Measurements from ENCODE around the gene SPIRE1. TPM values are rescaled to one million over a fixed set of nuclear protein-coding genes. Genes with fewer than 3 reads are reported as not detected.
A peak's percentile ranks its signal among the peaks of the same experiment; 100 is the strongest.

The SPIRE1 gene
- total and polyA plus RNA-seq, 8 donors = 3.1 to 24.4 (median 8.4) TPM

GRCh38 chr18:12445554-12445953 is 212.4 kb downstream of the SPIRE1 start:
- no peak overlapping the region for H3K4me3 ChIP-seq
- WGBS, 5 donors = 82 to 96% (median 95%) methylated on average over 4 of the region's 4 CpGs
- peaks cover 3 to 17% (median 12%) of the 10 kb centered on the region in 4 donors for H3K9me3 ChIP-seq
- intact Hi-C loops (cut with DNase I; ENCODE audit: low total_unique reads) = no loop called here
- no peaks in the 10 kb centered on the region for H3K27me3 ChIP-seq
- peaks cover 4 to 67% (median 40%) of the 10 kb centered on the region in 4 donors for H3K36me3 ChIP-seq
- no peak for TF ChIP-seq EP300 (IDR thresholded peaks at IDR 0.05)
- no peak for TF ChIP-seq POLR2AphosphoS5 (IDR thresholded peaks at IDR 0.05)
- TF ChIP-seq POLR2A (IDR thresholded peaks at IDR 0.05) = no peak
- TF ChIP-seq CTCF (IDR thresholded peaks at IDR 0.05) = no peak
- H3K27ac ChIP-seq = no peak overlapping the region
- DNase-seq = no peak
- H3K4me1 ChIP-seq = no peaks in the 10 kb centered on the region

GRCh38 chr18:12443551-12443950 is 214.4 kb downstream of the SPIRE1 start:
- intact Hi-C loops (cut with DNase I; ENCODE audit: low total_unique reads) = no loop called here
- DNase-seq = no peak
- no peak overlapping the region for H3K4me3 ChIP-seq
- no peaks in the 10 kb centered on the region for H3K4me1 ChIP-seq
- peaks cover 3 to 17% (median 12%) of the 10 kb centered on the region in 4 donors for H3K9me3 ChIP-seq
- no peaks in the 10 kb centered on the region for H3K27me3 ChIP-seq
- peaks cover 0 to 55% (median 21%) of the 10 kb centered on the region in 4 donors for H3K36me3 ChIP-seq
- no peak for TF ChIP-seq POLR2A (IDR thresholded peaks at IDR 0.05)
- no peak for TF ChIP-seq EP300 (IDR thresholded peaks at IDR 0.05)
- peak in 1 of 3 donors; percentile 6 for TF ChIP-seq POLR2AphosphoS5 (IDR thresholded peaks at IDR 0.05)
- TF ChIP-seq CTCF (IDR thresholded peaks at IDR 0.05) = no peak
- 89 to 91% (median 90%) methylated on average over 3 of the region's 3 CpGs for WGBS, 5 donors
- no peak overlapping the region for H3K27ac ChIP-seq

GRCh38 chr18:12442946-12443345 is 215.0 kb downstream of the SPIRE1 start:
- Histone ChIP-seq H3K27me3 (no peaks in the 10 kb centered on the region), H3K27ac (no peak overlapping the region), H3K9me3 (peaks cover 3 to 17% (median 12%) of the 10 kb centered on the region in 4 donors), H3K4me3 (no peak overlapping the region), H3K36me3 (peaks cover 0 to 55% (median 15%) of the 10 kb centered on the region in 4 donors), H3K4me1 (no peaks in the 10 kb centered on the region)
- DNase-seq = no peak
- no peak for TF ChIP-seq POLR2A (IDR thresholded peaks at IDR 0.05)
- no peak for TF ChIP-seq EP300 (IDR thresholded peaks at IDR 0.05)
- no peak for TF ChIP-seq CTCF (IDR thresholded peaks at IDR 0.05)
- no peak for TF ChIP-seq POLR2AphosphoS5 (IDR thresholded peaks at IDR 0.05)
- WGBS, 5 donors = 67 to 73% (median 69%) methylated on average over 1 of the region's 1 CpG
- intact Hi-C loops (cut with DNase I; ENCODE audit: low total_unique reads) = no loop called here

GRCh38 chr18:12441475-12442034 is 216.4 kb downstream of the SPIRE1 start:
- Histone ChIP-seq H3K27me3 (no peaks in the 10 kb centered on the region), H3K36me3 (peaks cover 0 to 49% (median 15%) of the 10 kb centered on the region in 4 donors), H3K4me3 (no peak overlapping the region), H3K4me1 (no peaks in the 10 kb centered on the region), H3K27ac (no peak overlapping the region), H3K9me3 (peaks cover 3 to 17% (median 12%) of the 10 kb centered on the region in 4 donors)
- intact Hi-C loops (cut with DNase I; ENCODE audit: low total_unique reads) = no loop called here
- WGBS, 5 donors = 88 to 94% (median 92%) methylated on average over 12 of the region's 12 CpGs
- DNase-seq = no peak
- no peak for TF ChIP-seq EP300 (IDR thresholded peaks at IDR 0.05)
- TF ChIP-seq POLR2AphosphoS5 (IDR thresholded peaks at IDR 0.05) = no peak
- no peak for TF ChIP-seq CTCF (IDR thresholded peaks at IDR 0.05)
- TF ChIP-seq POLR2A (IDR thresholded peaks at IDR 0.05) = no peak

Measured in stomach (tissue), 9 donors.